Smooth muscle cell (in vitro differentiated cells): ENCODE results near the gene FLVCR1. TPM values are rescaled to one million over a fixed set of nuclear protein-coding genes. Genes with fewer than 3 reads are reported as not detected.

Source experiments
- DNase-seq: peaks from one replicate; lab custom pipeline; 2025; ENCODE audit not compliant: unreplicated experiment; lab: John Stamatoyannopoulos, UW
- H2AFZ ChIP-seq: fragments of 200-600 bp; sonication (generic); 2 replicates; pipeline ENCODE4 v1.6.0; 2016; ENCODE audit warnings: antibody characterized with exemption, low read depth, mild to moderate bottlenecking
- H3F3A ChIP-seq: fragments of 200-600 bp; sonication (generic); 2 replicates; pipeline ENCODE4 v1.6.0; 2017; ENCODE audit warnings: antibody characterized with exemption, low read depth
- H3K27ac ChIP-seq: fragments of 200-600 bp; sonication (generic); 2 replicates; pipeline ENCODE4 v1.5.1; 2016; ENCODE audit warnings: low read depth, mild to moderate bottlenecking
- H3K27me3 ChIP-seq: fragments of 200-600 bp; sonication (generic); 2 replicates; pipeline ENCODE4 v1.6.1; 2016; ENCODE audit warnings: low read depth, mild to moderate bottlenecking
- H3K36me3 ChIP-seq: fragments of 200-600 bp; sonication (generic); 2 replicates; pipeline ENCODE4 v1.5.1; 2016; ENCODE audit warnings: low read depth
- H3K4me1 ChIP-seq: fragments of 200-600 bp; sonication (generic); 2 replicates; pipeline ENCODE4 v1.5.1; 2016; ENCODE audit warnings: low read depth
- H3K4me2 ChIP-seq: fragments of 200-600 bp; sonication (generic); 2 replicates; pipeline ENCODE4 v1.6.0; 2016; ENCODE audit warnings: mild to moderate bottlenecking
- H3K4me3 ChIP-seq: fragments of 200-600 bp; sonication (generic); 2 replicates; pipeline ENCODE4 v1.5.1; 2016; ENCODE audit warnings: mild to moderate bottlenecking
- H3K79me2 ChIP-seq: fragments of 200-600 bp; sonication (generic); 2 replicates; pipeline ENCODE4 v1.6.0; 2016; ENCODE audit warnings: low read depth, mild to moderate bottlenecking
- H3K9ac ChIP-seq: fragments of 200-600 bp; sonication (generic); 2 replicates; pipeline ENCODE4 v1.6.0; 2016; ENCODE audit warnings: low read depth
- H3K9me3 ChIP-seq: fragments of 200-600 bp; sonication (generic); replicated peaks from 2 replicates; pipeline ENCODE4 v1.5.1; 2016; ENCODE audit warnings: low read depth
- H4K20me1 ChIP-seq: fragments of 200-600 bp; sonication (generic); 2 replicates; pipeline ENCODE4 v1.6.0; 2016; ENCODE audit warnings: low read depth
- CTCF ChIP-seq: fragments of 200-600 bp; sonication (generic); IDR thresholded peaks from 2 replicates; pipeline ENCODE4 v1.5.1; 2017; ENCODE audit warnings: borderline replicate concordance, mild to moderate bottlenecking, antibody characterized with exemption; ENCODE audit not compliant: insufficient read depth, poor library complexity, severe bottlenecking
- WGBS: methylation state at CpG from one replicate; pipeline ENCODE4 v1.1.7; 2016; ENCODE audit warnings: low lambda C conversion rate; 5-methylcytosine and 5-hydroxymethylcytosine counted together
- polyA plus RNA-seq: library from polyadenylated mRNA; unstranded; fragments of >200 nt; fragmentation: Nextera tagmentation; extraction: Ambion mirVana; gene quantifications from 2 replicates; pipeline ENCODE4 v1.2.1, GENCODE V29; 2016
- total RNA-seq: library from RNA; depleted of rRNA; stranded (reverse); fragments of >200 nt; gene quantifications from 2 replicates; pipeline ENCODE4 v1.2.3, GENCODE V29; 2014

The FLVCR1 gene
- total and polyA plus RNA-seq, 2 experiments from 2014 or later: 4.0 to 5.5 TPM

- H4K20me1 ChIP-seq: no peaks in the 10 kb centered on the region
- H3K79me2 ChIP-seq: no peaks in the 10 kb centered on the region
- H3K36me3 ChIP-seq: no peaks in the 10 kb centered on the region
- no peak for TF ChIP-seq CTCF
- WGBS: 83% methylated on average over 4 of the region's 4 CpGs
- DNase-seq: no peak
- no peak overlapping the region for H2AFZ ChIP-seq
- H3K9ac ChIP-seq: no peak overlapping the region
- H3K9me3 ChIP-seq: peaks cover 4% of the 10 kb centered on the region
- no peaks in the 10 kb centered on the region for H3F3A ChIP-seq
- H3K27me3 ChIP-seq: no peaks in the 10 kb centered on the region
- no peak overlapping the region for H3K4me2 ChIP-seq
- H3K27ac ChIP-seq: no peak overlapping the region
- no peaks in the 10 kb centered on the region for H3K4me1 ChIP-seq
- H3K4me3 ChIP-seq: no peak overlapping the region
These were observed 85.3 kb downstream of the FLVCR1 start for GRCh38 chr1:212943393-212943710.

DNA sequence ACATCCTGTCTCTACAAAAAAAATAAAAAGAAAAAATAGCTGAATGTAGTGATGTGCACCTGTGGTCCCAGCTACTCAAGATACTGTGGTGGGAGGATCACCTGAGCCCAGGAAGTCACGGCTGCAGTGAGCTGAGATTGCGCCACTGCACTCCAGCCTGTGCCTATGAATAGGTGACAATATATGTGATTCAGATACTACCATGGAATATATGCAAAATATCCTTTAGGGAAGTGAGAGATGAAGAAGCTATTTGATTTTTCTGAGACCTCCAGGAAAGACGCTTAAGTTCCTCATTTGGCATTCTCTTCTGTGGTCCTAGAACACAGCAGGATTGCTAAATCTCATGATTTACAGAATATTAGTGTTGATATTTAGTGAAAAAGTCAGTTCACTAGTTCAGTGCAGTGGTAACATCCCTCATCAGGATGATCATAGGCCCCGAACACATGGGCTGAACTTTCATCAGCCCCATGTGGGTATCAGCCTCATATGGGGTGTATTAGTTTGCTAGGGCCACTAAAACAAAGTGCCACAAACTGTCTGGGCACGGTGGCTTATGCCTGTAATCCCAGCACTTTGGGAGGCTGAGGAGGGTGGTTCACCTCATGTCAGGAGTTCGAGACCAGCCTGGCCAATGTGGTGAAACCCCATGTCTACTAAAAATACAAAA, 86.3 kb downstream of the FLVCR1 start:
- H3K4me3 ChIP-seq: no peak overlapping the region

DNA sequence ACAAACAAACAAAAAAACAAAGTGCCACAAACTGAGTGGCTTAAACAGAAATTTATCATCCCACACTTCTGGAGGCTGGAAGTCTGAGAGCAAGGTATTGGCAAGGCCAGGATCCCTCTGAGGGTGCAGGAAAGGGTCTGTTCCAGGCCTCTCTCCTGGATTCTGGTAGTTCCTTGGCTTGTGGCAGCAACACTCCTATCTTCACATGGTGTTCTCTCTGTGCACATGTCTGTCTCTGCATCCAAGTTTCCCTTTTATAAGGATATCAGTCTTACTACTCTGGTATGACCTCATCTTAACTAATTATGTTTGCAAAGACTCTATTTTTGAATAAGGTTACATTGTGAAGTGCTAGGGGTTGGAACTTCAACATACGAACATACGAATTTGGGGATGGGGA, 87.0 kb downstream of the FLVCR1 start:
- no peak overlapping the region for H3K9ac ChIP-seq
- peaks cover 4% of the 10 kb centered on the region for H3K9me3 ChIP-seq
- H3K36me3 ChIP-seq: no peaks in the 10 kb centered on the region
- no peak for TF ChIP-seq CTCF
- H3K4me3 ChIP-seq: no peak overlapping the region
- no peaks in the 10 kb centered on the region for H3K27me3 ChIP-seq
- H3F3A ChIP-seq: no peaks in the 10 kb centered on the region
- H3K79me2 ChIP-seq: no peaks in the 10 kb centered on the region
- H2AFZ ChIP-seq: no peak overlapping the region
- no peaks in the 10 kb centered on the region for H4K20me1 ChIP-seq
- 91% methylated on average over 2 of the region's 2 CpGs for WGBS
- H3K4me1 ChIP-seq: peaks cover 3% of the 10 kb centered on the region
- no peak for DNase-seq
- H3K27ac ChIP-seq: no peak overlapping the region
- H3K4me2 ChIP-seq: no peak overlapping the region

More for the DNA sequence above, 86.3 kb downstream of the FLVCR1 start:
- TF ChIP-seq CTCF: no peak
- Histone ChIP-seq H3K27ac (no peak overlapping the region), H3K27me3 (no peaks in the 10 kb centered on the region), H3F3A (no peaks in the 10 kb centered on the region), H3K4me2 (no peak overlapping the region), H2AFZ (no peak overlapping the region), H3K9me3 (peaks cover 4% of the 10 kb centered on the region), H3K9ac (no peak overlapping the region), H3K4me1 (no peaks in the 10 kb centered on the region), H4K20me1 (no peaks in the 10 kb centered on the region), H3K79me2 (no peaks in the 10 kb centered on the region), H3K36me3 (no peaks in the 10 kb centered on the region)
- 93% methylated on average over 6 of the region's 6 CpGs for WGBS
- no peak for DNase-seq
